Stimulated activated CD4-positive, alpha-beta T cell treated with anti-CD3 and anti-CD28 coated beads, Interleukin-2, amount 100 ng/mL, for 4 hours (primary cell): ENCODE measurements around the gene MARCHF9.

Experiments
- DNase-seq: peaks from one replicate; pipeline ENCODE4 v3.0.0-alpha.2; 2020; ENCODE audit warnings: low read depth

MARCHF9 gene

GRCh38 chr12:57753756-57754337 is 1.1 kb upstream of the MARCHF9 start:
- no peak for DNase-seq

GRCh38 chr12:57755194-57755453 is 221 bp downstream of the MARCHF9 start:
- no peak for DNase-seq

GRCh38 chr12:57755454-57756372 is 810 bp downstream of the MARCHF9 start:
- DNase-seq = no peak

GRCh38 chr12:57756406-57757341 is 1.8 kb downstream of the MARCHF9 start:
- DNase-seq = peak; percentile 61

- DNase-seq = no peak
Observed at GRCh38 chr12:57757771-57758170, 2.9 kb downstream of the MARCHF9 start.

GRCh38 chr12:57758552-57759359 is 3.9 kb downstream of the MARCHF9 start:
- DNase-seq = no peak

- no peak for DNase-seq
Observed at GRCh38 chr12:57759360-57759980, 4.6 kb downstream of the MARCHF9 start.

GRCh38 chr12:57760347-57760982 is 5.6 kb downstream of the MARCHF9 start:
- DNase-seq = no peak

- DNase-seq = no peak
Observed at GRCh38 chr12:57761391-57761998, 6.6 kb downstream of the MARCHF9 start.

- DNase-seq = no peak
Observed at GRCh38 chr12:57762463-57762862, 7.6 kb downstream of the MARCHF9 start.

GRCh38 chr12:57763881-57764661 is 9.2 kb downstream of the MARCHF9 start:
- no peak for DNase-seq

- no peak for DNase-seq
Observed at GRCh38 chr12:57764662-57765002, 9.7 kb downstream of the MARCHF9 start.

GRCh38 chr12:57765003-57765697 is 10.2 kb downstream of the MARCHF9 start:
- no peak for DNase-seq

GRCh38 chr12:57765698-57766463 is 11.0 kb downstream of the MARCHF9 start:
- no peak for DNase-seq

GRCh38 chr12:57766464-57767304 is 11.8 kb downstream of the MARCHF9 start, which contains the start of gene CYP27B1:
CYP27B1 (minus strand) TSS chr12:57767078; CDS start chr12:57767041, 37 bp downstream.
- no peak for DNase-seq

GRCh38 chr12:57767305-57767698 is 12.4 kb downstream of the MARCHF9 start:
- no peak for DNase-seq

- DNase-seq = no peak
Observed at GRCh38 chr12:57767876-57768275, 13.0 kb downstream of the MARCHF9 start.
